HepG2 (cell line): ENCODE data around the gene PDZD7. TPM values are rescaled to one million over a fixed set of nuclear protein-coding genes. Genes with fewer than 3 reads are reported as not detected.

ENCODE experiments used
- ASH2L ChIP-seq: fragments of 300-600, 200-600 bp; sonication (generic); IDR thresholded peaks from 2 replicates; pipeline ENCODE4 v1.7.0; 2017; ENCODE audit warnings: low read depth, mild to moderate bottlenecking, moderate library complexity, mixed read lengths, low read length; ENCODE audit not compliant: insufficient read length
- CBFB ChIP-seq: sonication (generic); formaldehyde crosslinking; IDR thresholded peaks from 2 replicates; pipeline ENCODE4 v1.4.0; 2020; ENCODE audit warnings: missing genetic modification reagents
- CHCHD3 ChIP-seq: sonication (generic); formaldehyde crosslinking; IDR thresholded peaks from 2 replicates; pipeline ENCODE4 v1.8.0; 2022; ENCODE audit warnings: mild to moderate bottlenecking, missing genetic modification reagents, moderate library complexity
- EEA1 ChIP-seq: sonication (generic); formaldehyde crosslinking; IDR thresholded peaks from 2 replicates; pipeline ENCODE4 v1.5.1; 2020; ENCODE audit warnings: mild to moderate bottlenecking, missing genetic modification reagents, borderline replicate concordance
- FLYWCH1 ChIP-seq: sonication (generic); formaldehyde crosslinking; IDR thresholded peaks from 2 replicates; pipeline ENCODE4 v1.8.1; 2023; ENCODE audit warnings: mild to moderate bottlenecking, missing genetic modification reagents
- FOXA3 ChIP-seq: IDR thresholded peaks from 2 replicates; pipeline ENCODE4 v1.6.1; 2016; ENCODE audit warnings: missing genetic modification reagents, missing compliant biosample characterization
- MEIS1 ChIP-seq: sonication (generic); formaldehyde crosslinking; IDR thresholded peaks from 2 replicates; pipeline ENCODE4 v1.9.0; 2021; ENCODE audit warnings: mild to moderate bottlenecking, missing genetic modification reagents, moderate library complexity, borderline replicate concordance
- MYC ChIP-seq: sonication (generic); formaldehyde crosslinking; IDR thresholded peaks from 2 replicates; pipeline ENCODE4 v1.9.0; 2021; ENCODE audit warnings: missing genetic modification reagents, borderline replicate concordance
- PHF21A ChIP-seq: sonication (generic); formaldehyde crosslinking; IDR thresholded peaks from 2 replicates; pipeline ENCODE4 v1.5.0; 2020; ENCODE audit warnings: mild to moderate bottlenecking, missing genetic modification reagents
- PRMT3 ChIP-seq: sonication (generic); formaldehyde crosslinking; IDR thresholded peaks from 2 replicates; pipeline ENCODE4 v1.8.1; 2022; ENCODE audit warnings: low read depth, mild to moderate bottlenecking, moderate library complexity, missing genetic modification reagents, borderline replicate concordance
- ZFP36L2 ChIP-seq: sonication (generic); formaldehyde crosslinking; IDR thresholded peaks from 2 replicates; pipeline ENCODE4 v1.4.0; 2020; ENCODE audit warnings: missing genetic modification reagents
- ZNF766 ChIP-seq: sonication (generic); formaldehyde crosslinking; IDR thresholded peaks from 2 replicates; pipeline ENCODE4 v1.5.0; 2020; ENCODE audit warnings: missing genetic modification reagents, borderline replicate concordance
- polyA plus RNA-seq, 8 experiments: library from polyadenylated mRNA; depleted of rRNA in 3 of 8; stranded (reverse) in 7 of 8; unstranded in 1 of 8; fragments of >200 nt; fragmentation: Illumina TruSeq in 4 of 8; extraction: Trizol in 4 of 8; gene quantifications; 2 replicates each; pipeline versions ENCODE4 v1.2.1 to v1.2.3, GENCODE V29; 2011 to 2016; ENCODE audit warnings: low read depth in 4 of 8, missing spikeins in 1 of 8, mixed read lengths in 1 of 8; ENCODE audit not compliant: insufficient read depth in 1 of 8
- total RNA-seq, 5 experiments: library from RNA; depleted of rRNA; stranded (reverse); fragments of >200 nt; fragmentation: Illumina TruSeq; extraction: Trizol; gene quantifications; 2 replicates each; pipeline ENCODE4 v1.2.3, GENCODE V29; 2016; ENCODE audit warnings: low read depth in 1 of 5
- TF ChIP-seq, protein P1 (sequence below): sonication (generic); formaldehyde crosslinking; IDR thresholded peaks from 2 replicates; pipeline ENCODE4 v1.4.0; 2020; ENCODE audit warnings: mild to moderate bottlenecking, missing genetic modification reagents, borderline replicate concordance
- TF ChIP-seq, protein P2 (sequence below): sonication (generic); formaldehyde crosslinking; IDR thresholded peaks from one replicate; pipeline ENCODE4 v1.5.1; 2020; ENCODE audit warnings: mild to moderate bottlenecking, missing genetic modification reagents; ENCODE audit errors: not compliant biosample characterization

The PDZD7 gene
- total and polyA plus RNA-seq, 2 of the 13 experiments (the other 11 are each of a cell fraction or from before 2014, with no cell fraction given) = 0.58 to 0.73 TPM

DNA sequence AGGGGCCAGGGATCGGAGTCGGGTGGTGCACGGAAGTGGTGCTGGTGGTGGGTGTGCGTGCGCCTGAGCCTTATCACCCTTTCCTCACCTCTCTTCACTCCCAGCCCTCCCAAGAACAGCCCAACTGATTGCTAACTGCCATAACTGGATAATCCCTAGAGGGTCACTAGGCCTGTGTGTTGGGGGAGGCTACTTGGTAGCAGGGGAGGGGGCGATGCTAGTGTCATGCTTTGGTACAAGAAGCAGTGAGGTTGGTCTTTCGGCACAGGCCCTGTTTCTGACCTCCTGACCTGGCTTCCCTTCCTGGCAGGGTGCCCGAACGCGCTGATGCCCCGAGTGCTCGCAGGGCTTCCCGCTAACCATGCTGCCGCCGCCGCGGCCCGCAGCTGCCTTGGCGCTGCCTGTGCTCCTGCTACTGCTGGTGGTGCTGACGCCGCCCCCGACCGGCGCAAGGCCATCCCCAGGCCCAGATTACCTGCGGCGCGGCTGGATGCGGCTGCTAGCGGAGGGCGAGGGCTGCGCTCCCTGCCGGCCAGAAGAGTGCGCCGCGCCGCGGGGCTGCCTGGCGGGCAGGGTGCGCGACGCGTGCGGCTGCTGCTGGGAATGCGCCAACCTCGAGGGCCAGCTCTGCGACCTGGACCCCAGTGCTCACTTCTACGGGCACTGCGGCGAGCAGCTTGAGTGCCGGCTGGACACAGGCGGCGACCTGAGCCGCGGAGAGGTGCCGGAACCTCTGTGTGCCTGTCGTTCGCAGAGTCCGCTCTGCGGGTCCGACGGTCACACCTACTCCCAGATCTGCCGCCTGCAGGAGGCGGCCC, 31.5 kb upstream of the PDZD7 start (continued):
- TF ChIP-seq PRMT3 (CRISPR knock-in tag) (peak; percentile 92), MYC (CRISPR knock-in tag) (peak; percentile 93), ASH2L (peak; percentile 69), MEIS1 (CRISPR knock-in tag) (peak; percentile 47; the same call in 1 of the 2 replicates), FOXA3 (CRISPR knock-in tag) (no peak; the same call in none of the 2 replicates), ZFP36L2 (CRISPR knock-in tag) (0 out of 2 replicates have a peak, but pooled peaks have one; percentile 25), PHF21A (CRISPR knock-in tag) (peak; percentile 91), FLYWCH1 (no peak), CBFB (peak; percentile 83), CHCHD3 (CRISPR knock-in tag) (peak; percentile 96), ZNF766 (peak; percentile 91; the same call in 1 of the 2 replicates), EEA1 (CRISPR knock-in tag) (peak; percentile 70; the same call in 1 of the 2 replicates)
- TF ChIP-seq, protein P1, sequence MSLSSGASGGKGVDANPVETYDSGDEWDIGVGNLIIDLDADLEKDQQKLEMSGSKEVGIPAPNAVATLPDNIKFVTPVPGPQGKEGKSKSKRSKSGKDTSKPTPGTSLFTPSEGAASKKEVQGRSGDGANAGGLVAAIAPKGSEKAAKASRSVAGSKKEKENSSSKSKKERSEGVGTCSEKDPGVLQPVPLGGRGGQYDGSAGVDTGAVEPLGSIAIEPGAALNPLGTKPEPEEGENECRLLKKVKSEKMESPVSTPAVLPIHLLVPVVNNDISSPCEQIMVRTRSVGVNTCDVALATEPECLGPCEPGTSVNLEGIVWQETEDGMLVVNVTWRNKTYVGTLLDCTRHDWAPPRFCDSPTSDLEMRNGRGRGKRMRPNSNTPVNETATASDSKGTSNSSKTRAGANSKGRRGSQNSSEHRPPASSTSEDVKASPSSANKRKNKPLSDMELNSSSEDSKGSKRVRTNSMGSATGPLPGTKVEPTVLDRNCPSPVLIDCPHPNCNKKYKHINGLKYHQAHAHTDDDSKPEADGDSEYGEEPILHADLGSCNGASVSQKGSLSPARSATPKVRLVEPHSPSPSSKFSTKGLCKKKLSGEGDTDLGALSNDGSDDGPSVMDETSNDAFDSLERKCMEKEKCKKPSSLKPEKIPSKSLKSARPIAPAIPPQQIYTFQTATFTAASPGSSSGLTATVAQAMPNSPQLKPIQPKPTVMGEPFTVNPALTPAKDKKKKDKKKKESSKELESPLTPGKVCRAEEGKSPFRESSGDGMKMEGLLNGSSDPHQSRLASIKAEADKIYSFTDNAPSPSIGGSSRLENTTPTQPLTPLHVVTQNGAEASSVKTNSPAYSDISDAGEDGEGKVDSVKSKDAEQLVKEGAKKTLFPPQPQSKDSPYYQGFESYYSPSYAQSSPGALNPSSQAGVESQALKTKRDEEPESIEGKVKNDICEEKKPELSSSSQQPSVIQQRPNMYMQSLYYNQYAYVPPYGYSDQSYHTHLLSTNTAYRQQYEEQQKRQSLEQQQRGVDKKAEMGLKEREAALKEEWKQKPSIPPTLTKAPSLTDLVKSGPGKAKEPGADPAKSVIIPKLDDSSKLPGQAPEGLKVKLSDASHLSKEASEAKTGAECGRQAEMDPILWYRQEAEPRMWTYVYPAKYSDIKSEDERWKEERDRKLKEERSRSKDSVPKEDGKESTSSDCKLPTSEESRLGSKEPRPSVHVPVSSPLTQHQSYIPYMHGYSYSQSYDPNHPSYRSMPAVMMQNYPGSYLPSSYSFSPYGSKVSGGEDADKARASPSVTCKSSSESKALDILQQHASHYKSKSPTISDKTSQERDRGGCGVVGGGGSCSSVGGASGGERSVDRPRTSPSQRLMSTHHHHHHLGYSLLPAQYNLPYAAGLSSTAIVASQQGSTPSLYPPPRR (CRISPR knock-in tag) = peak; percentile 34
- TF ChIP-seq, protein P2, sequence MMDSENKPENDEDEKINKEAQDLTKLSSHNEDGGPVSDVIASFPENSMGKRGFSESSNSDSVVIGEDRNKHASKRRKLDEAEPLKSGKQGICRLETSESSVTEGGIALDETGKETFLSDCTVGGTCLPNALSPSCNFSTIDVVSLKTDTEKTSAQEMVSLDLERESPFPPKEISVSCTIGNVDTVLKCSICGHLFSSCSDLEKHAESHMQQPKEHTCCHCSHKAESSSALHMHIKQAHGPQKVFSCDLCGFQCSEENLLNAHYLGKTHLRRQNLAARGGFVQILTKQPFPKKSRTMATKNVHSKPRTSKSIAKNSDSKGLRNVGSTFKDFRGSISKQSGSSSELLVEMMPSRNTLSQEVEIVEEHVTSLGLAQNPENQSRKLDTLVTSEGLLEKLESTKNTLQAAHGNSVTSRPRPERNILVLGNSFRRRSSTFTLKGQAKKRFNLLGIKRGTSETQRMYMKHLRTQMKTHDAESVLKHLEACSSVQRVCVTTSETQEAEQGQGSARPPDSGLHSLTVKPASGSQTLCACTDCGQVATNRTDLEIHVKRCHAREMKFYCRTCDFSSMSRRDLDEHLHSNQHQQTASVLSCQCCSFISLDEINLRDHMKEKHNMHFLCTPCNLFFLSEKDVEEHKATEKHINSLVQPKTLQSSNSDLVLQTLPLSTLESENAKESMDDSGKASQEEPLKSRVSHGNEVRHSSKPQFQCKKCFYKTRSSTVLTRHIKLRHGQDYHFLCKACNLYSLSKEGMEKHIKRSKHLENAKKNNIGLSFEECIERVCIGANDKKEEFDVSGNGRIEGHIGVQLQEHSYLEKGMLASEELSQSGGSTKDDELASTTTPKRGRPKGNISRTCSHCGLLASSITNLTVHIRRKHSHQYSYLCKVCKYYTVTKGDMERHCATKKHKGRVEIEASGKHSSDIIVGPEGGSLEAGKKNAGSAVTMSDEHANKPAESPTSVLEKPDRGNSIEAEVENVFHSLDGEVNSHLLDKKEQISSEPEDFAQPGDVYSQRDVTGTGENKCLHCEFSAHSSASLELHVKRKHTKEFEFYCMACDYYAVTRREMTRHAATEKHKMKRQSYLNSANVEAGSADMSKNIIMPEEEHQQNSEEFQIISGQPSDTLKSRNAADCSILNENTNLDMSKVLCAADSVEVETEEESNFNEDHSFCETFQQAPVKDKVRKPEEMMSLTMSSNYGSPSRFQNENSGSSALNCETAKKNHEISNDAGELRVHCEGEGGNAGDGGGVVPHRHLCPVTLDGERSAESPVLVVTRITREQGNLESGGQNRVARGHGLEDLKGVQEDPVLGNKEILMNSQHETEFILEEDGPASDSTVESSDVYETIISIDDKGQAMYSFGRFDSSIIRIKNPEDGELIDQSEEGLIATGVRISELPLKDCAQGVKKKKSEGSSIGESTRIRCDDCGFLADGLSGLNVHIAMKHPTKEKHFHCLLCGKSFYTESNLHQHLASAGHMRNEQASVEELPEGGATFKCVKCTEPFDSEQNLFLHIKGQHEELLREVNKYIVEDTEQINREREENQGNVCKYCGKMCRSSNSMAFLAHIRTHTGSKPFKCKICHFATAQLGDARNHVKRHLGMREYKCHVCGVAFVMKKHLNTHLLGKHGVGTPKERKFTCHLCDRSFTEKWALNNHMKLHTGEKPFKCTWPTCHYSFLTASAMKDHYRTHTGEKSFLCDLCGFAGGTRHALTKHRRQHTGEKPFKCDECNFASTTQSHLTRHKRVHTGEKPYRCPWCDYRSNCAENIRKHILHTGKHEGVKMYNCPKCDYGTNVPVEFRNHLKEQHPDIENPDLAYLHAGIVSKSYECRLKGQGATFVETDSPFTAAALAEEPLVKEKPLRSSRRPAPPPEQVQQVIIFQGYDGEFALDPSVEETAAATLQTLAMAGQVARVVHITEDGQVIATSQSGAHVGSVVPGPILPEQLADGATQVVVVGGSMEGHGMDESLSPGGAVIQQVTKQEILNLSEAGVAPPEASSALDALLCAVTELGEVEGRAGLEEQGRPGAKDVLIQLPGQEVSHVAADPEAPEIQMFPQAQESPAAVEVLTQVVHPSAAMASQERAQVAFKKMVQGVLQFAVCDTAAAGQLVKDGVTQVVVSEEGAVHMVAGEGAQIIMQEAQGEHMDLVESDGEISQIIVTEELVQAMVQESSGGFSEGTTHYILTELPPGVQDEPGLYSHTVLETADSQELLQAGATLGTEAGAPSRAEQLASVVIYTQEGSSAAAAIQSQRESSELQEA (CRISPR knock-in tag) = peak; percentile 96
